GM12864 (cell line): ENCODE data around the gene STK11IP.

Experiments used
- DNase-seq: peaks from one replicate; pipeline ENCODE4 v3.0.0-alpha.2; 2011; ENCODE audit warnings: low read depth
- H3K4me3 ChIP-seq: 2 replicates; pipeline ENCODE4 v1.5.1; 2011; ENCODE audit warnings: mild to moderate bottlenecking, low read depth, low read length, control low read depth
- TF ChIP-seq, protein P1 (sequence below): IDR thresholded peaks from 2 replicates; pipeline ENCODE4 v1.5.1; 2011; ENCODE audit warnings: low read depth, mild to moderate bottlenecking, moderate library complexity, low read length, control low read depth, inconsistent platforms; ENCODE audit errors: missing control alignments

The STK11IP gene

DNA sequence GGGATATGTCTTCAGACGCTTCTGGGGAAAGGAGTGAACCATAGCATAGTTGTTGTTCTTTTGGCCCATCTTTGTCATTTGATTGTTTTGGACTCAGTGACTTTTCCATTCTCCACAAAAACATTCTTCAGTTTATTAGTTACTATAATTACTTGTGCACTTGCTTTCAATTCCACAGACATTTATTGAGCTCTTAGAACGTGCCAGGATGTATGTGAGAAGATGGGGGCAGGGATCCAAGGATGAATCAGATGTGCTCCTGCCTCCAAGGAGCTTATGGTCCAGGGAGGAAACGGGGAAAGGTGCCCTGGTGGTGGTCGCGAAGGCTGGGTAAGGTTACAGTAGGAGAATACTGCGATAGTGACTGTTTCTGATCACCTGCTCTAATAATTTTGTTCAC, 22.9 kb downstream of the STK11IP start:
- TF ChIP-seq, protein P1, sequence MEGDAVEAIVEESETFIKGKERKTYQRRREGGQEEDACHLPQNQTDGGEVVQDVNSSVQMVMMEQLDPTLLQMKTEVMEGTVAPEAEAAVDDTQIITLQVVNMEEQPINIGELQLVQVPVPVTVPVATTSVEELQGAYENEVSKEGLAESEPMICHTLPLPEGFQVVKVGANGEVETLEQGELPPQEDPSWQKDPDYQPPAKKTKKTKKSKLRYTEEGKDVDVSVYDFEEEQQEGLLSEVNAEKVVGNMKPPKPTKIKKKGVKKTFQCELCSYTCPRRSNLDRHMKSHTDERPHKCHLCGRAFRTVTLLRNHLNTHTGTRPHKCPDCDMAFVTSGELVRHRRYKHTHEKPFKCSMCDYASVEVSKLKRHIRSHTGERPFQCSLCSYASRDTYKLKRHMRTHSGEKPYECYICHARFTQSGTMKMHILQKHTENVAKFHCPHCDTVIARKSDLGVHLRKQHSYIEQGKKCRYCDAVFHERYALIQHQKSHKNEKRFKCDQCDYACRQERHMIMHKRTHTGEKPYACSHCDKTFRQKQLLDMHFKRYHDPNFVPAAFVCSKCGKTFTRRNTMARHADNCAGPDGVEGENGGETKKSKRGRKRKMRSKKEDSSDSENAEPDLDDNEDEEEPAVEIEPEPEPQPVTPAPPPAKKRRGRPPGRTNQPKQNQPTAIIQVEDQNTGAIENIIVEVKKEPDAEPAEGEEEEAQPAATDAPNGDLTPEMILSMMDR, result no peak
- no peak for DNase-seq
- H3K4me3 ChIP-seq, result no peak overlapping the region

- H3K4me3 ChIP-seq, result no peak overlapping the region
- no peak for DNase-seq
- TF ChIP-seq, protein P1, result no peak
Measured at GRCh38 chr2:219621935-219622334, 24.3 kb downstream of the STK11IP start.

- TF ChIP-seq, protein P1, result no peak
- H3K4me3 ChIP-seq, result no peak overlapping the region
- no peak for DNase-seq
Measured at GRCh38 chr2:219622472-219622871, 24.8 kb downstream of the STK11IP start.

GRCh38 chr2:219624565-219624964, 26.9 kb downstream of the STK11IP start:
- no peak for DNase-seq
- TF ChIP-seq, protein P1, result no peak
- H3K4me3 ChIP-seq, result no peak overlapping the region

GRCh38 chr2:219625179-219625578, 27.5 kb downstream of the STK11IP start:
- TF ChIP-seq, protein P1, result no peak
- DNase-seq, result no peak
- no peak overlapping the region for H3K4me3 ChIP-seq

DNA sequence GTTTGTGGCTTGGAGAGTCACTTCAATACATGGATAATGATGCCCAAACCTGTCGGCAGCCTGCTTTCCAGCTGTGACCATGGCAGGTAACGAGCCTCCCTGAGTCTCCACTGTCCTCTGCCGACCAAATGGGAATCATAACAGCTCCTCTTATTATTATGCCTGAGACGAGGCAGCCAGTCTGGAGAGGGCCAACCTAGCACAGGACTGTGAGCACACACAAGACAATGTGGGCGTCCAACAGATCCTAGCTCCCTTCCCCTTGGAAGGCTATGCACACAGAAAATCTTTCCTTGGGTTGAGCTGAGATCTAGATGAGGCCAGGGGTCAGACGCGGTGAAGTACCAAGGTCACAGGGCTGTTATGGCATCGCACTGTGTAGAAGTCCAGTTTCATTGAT, 28.9 kb downstream of the STK11IP start:
- no peak overlapping the region for H3K4me3 ChIP-seq
- TF ChIP-seq, protein P1, result no peak
- DNase-seq, result no peak
